Left forelimb (tissue), 1 donor: ENCODE measurements around the gene KRTAP2-4.
"Not testable (repeated sequence)": the region's sequence is repeated elsewhere in the genome, so short reads cannot be mapped to it uniquely, and the experiment has no call there.

Source experiments
- DNase-seq: peaks from one replicate; pipeline ENCODE4 v3.0.0-alpha.2; 2018; ENCODE audit warnings: low spot score

Gene KRTAP2-4

DNA sequence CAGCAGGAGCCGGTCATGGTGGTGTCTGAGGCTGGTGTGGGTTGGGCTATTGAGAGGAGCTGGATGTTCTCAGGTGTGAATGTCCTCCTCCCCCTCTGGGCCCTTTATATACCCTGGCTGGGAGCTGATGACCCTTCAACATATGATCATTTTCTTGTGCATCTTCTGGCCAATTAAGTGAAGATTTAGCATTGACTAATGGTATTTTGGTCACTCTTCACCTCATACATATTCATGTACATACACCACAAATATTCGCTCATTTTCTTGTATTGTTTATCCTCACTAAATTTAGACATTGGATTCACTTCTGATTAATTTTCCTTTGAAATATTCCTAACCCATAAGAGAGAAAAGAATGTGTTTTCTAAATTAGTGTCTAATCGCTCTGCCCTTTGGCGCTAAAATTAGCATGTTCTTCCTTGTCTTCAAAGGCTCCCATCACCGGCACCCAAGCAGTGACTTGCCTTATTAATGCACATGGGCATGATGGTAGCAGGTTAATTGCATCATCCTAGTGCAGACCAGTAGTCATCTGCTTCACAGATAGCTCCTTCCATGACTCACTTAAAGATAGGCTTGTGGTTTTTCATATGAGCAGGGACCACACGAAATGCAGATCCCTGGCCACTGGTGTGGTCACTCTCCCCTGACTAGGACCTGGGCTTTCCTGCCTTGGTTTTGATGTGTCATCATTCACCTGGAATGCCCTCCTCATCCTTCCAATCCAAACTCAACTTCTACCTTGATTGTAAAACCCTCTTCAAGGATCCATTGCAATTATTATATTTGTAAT, at the start of gene KRTAP2-4:
TSS of gene KRTAP2-4 (minus strand) at position 51 of the 796 bp plus-strand sequence. CDS start at position 17, 34 bp downstream.
- DNase-seq = no peak

GRCh38 chr17:41111151-41111885, 45.6 kb upstream of the KRTAP2-4 start:
- no peak for DNase-seq

- DNase-seq = not testable (repeated sequence)
Measured at GRCh38 chr17:41108728-41109386, 43.2 kb upstream of the KRTAP2-4 start.

GRCh38 chr17:41107941-41108450, 42.3 kb upstream of the KRTAP2-4 start:
- no peak for DNase-seq

DNA sequence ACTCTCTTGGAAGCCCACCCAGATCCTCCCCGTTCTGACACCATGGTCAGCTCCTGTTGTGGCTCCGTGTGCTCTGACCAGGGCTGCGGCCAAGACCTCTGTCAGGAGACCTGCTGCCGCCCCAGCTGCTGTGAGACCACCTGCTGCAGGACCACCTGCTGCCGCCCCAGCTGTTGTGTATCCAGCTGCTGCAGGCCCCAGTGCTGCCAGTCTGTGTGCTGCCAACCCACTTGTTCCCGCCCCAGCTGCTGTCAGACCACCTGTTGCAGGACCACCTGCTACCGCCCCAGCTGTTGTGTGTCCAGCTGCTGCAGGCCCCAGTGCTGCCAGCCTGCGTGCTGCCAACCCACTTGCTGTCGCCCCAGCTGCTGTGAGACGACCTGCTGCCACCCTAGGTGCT, 39.7 kb upstream of the KRTAP2-4 start, which contains the start of gene KRTAP4-9:
TSS of gene KRTAP4-9 (plus strand) at position 43 of the 400 bp plus-strand sequence. CDS start at position 43, 0 bp downstream.
- not testable (repeated sequence) for DNase-seq

GRCh38 chr17:41104386-41105038, 38.8 kb upstream of the KRTAP2-4 start:
- not testable (repeated sequence) for DNase-seq

DNA sequence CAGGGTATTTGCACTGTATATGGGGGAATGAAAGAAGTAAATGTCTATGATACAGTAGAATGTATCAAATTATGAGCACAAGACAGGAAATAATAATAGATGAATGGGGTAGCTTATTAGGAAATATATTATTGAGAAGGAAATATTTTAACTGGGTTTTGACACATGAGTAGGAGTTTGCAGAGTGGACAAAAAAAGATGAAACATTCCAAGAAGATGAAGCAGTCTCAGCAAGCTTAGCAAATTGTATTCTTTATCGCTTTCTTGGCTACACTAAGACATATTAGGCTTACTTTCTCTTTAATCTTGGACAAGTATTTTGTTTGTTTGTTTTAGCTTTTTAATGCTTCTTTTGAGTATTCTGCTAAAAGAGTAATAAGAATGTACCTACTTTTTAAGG, 38.2 kb upstream of the KRTAP2-4 start:
- DNase-seq = no peak

DNA sequence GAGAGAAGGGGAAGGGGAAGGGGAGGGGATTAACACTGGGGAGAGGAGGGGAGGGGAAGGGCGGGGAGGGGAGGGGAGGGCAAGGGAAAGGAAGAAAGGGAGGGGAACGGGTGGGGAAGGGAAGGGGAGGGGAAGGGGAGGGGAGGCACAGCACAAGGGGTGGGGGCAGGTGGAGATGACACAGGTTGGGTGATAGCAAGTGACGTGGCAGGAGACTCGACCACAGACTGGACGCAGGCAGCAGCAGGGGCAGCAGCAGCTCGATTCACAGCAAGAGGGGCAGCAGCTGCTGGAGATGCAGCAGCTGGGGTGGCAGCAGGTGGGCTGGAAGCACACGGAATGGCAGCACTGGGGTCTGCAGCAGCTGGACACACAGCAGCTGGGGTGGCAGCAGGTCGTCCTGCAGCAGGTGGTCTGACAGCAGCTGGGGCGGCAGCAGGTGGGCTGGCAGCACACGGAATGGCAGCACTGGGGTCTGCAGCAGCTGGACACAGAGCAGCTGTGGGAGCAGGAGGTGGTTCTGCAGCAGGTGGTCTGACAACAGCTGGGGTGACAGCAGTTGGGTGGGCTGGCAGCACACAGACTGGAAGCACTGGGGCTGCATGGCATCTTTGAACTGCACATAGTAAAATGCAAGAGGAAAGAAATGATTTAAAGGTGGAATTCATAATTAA, 36.0 kb upstream of the KRTAP2-4 start, which contains the start of gene KRTAP4-16:
TSS of gene KRTAP4-16 (minus strand) at position 624 of the 674 bp plus-strand sequence. CDS start at position 624, 0 bp downstream.
- DNase-seq = no peak

DNA sequence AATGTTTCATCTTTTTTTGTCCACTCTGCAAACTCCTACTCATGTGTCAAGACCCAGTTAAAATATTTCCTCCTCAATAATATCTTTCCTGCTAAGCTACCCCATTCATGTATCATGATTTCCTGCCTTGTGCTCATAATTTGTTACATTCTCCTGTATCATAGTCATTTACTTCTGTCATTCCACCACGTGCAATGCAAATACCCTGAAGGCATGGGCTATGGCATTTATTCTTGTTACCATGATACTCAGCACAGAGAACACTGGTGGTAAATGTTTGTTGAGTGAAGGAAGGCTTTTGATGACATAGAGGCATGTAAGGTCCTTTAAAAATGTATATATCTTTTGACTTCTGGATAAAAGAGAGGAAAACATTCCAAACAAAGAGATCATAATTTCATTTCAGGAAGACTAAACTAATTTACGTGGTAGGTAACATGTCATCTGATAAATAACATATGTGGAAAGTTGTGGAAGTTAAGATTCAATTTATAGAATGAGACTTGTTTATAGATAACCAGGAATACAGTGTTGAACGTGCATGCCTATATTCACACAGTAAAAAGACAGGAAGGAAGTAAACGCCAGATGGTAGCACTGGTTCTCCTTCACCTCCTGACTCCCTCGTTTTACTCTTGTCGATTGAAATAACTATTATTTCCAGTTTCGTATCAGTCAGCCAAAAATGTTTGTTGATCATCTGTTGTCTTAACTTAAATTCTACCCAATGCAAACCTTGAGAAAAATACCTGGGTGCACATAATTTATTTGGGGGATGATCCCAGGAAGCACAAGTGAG, 34.2 kb upstream of the KRTAP2-4 start:
- not testable (repeated sequence) for DNase-seq

DNA sequence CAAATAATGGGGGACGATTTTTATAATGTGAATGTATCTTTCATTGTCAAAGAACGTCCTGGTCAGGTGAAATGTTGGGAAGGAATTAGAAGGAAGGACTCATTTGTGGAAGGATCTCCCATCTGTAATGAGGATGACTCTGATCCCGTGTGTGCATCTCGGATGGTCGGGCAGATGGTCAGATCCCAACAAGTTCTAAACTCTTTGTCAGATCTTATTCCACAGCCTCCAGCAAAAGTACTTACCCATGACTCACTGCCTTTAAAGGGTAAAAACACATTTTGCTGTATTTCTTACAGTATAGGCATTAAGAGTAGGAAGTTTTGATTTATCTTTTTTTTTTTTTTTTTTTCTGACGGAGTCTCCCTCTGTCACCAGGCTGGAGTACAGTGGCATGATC, 32.8 kb upstream of the KRTAP2-4 start:
- DNase-seq = no peak

DNA sequence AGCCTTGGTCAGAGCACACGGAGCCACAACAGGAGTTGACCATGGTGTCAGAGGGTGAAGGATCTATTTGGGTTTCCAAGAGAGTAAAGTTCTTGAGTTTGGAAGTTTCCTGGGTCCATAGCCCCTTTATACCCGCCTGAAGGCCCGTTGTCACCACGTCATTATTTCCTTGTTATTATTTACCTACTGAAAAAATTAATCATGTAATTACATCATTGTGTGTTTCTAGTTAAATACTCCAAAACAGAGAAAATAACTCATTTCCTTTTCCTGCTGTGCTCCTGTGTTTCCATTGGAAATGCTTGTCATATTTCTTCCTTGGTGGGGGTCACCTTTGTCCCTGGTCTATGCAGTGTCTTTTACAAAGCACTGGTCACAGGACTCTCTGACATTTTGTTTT, 32.4 kb upstream of the KRTAP2-4 start, which contains the start of gene KRTAP4-8:
TSS of gene KRTAP4-8 (minus strand) at position 101 of the 400 bp plus-strand sequence. CDS start at position 43, 58 bp downstream.
- DNase-seq = no peak

GRCh38 chr17:41096055-41096454, 30.4 kb upstream of the KRTAP2-4 start:
- DNase-seq = no peak

DNA sequence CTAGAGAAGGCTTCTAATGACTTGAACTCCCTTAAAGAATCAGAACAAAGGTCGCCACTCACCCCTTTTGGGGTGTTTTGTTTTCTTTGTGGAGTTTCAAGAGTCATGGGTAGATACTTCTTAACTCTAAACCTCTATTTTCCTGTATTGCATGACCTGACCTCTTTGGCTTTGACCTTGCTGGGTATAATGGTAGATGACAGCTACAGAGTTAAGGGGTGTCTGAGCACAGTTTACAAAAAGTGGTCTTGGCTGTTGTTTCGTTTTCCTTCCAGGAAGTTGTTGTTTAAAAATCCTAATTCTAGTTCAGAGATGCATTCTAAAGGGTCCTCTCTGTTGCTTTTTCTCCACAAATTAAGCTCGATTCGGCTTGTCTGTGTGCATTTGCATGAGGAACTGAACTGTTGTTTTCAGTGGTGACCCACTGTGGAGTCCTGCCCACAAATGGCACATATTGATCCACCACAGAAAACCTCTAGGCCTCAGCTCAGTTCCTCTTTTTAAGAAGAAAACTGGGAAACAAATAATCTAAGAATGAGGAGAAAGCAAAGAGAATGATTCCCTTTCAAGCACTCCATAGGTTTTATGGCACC, 23.2 kb upstream of the KRTAP2-4 start:
- DNase-seq = not testable (repeated sequence)

GRCh38 chr17:41084100-41084856, 18.6 kb upstream of the KRTAP2-4 start, which contains the start of gene KRTAP4-7:
KRTAP4-7 (plus strand) TSS chr17:41084150; CDS start chr17:41084207, 57 bp downstream.
- DNase-seq = not testable (repeated sequence)

DNA sequence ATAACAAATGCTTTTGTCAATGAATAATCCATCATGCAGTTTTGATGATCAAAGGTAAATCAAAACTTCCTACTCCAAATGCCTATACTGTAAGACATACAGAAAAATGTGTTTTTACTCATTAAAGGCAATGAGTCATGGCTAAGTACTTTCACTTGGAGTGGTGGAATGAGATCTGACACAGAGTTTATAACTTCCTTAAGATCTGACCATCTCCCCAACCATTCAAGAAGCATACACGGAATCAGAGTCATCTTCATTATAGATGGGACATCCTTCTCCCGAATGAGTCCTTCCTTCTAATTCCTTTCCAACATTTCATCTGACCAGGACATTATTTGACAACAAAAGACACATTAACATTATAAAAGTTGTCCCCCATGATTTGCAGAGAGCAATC, 17.7 kb upstream of the KRTAP2-4 start:
- not testable (repeated sequence) for DNase-seq

DNA sequence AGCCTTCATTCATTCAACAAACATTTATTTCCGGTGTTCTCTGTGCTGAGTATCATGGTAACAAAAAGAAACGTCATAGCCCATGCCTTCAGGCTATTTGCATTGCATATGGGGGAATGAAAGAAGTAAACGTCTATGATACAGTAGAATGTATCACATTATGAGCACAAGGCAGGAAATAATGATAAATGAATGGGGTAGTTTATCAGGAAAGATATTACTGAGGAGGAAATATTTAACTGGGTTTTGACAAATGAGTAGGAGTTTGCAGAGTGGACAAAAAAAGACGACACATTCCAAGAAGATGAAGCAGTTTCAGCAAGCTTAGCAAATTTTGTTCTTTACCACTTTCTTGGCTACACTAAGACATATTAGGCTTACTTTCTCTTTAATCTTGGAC, 16.9 kb upstream of the KRTAP2-4 start:
- DNase-seq = no peak

GRCh38 chr17:41076788-41077187, 11.1 kb upstream of the KRTAP2-4 start:
- DNase-seq = no peak

GRCh38 chr17:41073676-41074075, 8.0 kb upstream of the KRTAP2-4 start:
- no peak for DNase-seq
